Endodermal cell (in vitro differentiated cells): ENCODE measurements around the gene SLC9A7. TPM values are rescaled to one million over a fixed set of nuclear protein-coding genes. Genes with fewer than 3 reads are reported as not detected.
A peak's percentile ranks its signal among the peaks of the same experiment; 100 is the strongest.
"Not testable (repeated sequence)": the region's sequence is repeated elsewhere in the genome, so short reads cannot be mapped to it uniquely, and the experiment has no call there.

Experiments
- DNase-seq: peaks from one replicate; pipeline ENCODE4 v3.0.0-alpha.2; 2017
- H3K27ac ChIP-seq: 2 replicates; pipeline ENCODE4 v1.5.1; 2013; ENCODE audit warnings: mild to moderate bottlenecking, low read depth, low read length, moderate library complexity
- H3K27me3 ChIP-seq: 2 replicates; pipeline ENCODE4 v1.6.1; 2013; ENCODE audit warnings: mild to moderate bottlenecking, low read length, moderate library complexity; ENCODE audit not compliant: insufficient read depth, control insufficient read depth, poor library complexity, severe bottlenecking
- H3K36me3 ChIP-seq: 2 replicates; pipeline ENCODE4 v1.7.0; 2013; ENCODE audit warnings: mild to moderate bottlenecking, low read length, moderate library complexity; ENCODE audit not compliant: control insufficient read depth, insufficient read depth
- H3K4me1 ChIP-seq: one replicate; pipeline ENCODE4 v1.7.0; 2013; ENCODE audit warnings: low read length; ENCODE audit not compliant: control insufficient read depth, insufficient read depth
- H3K4me3 ChIP-seq: 2 replicates; pipeline ENCODE4 v1.5.1; 2013; ENCODE audit warnings: mild to moderate bottlenecking, low read length, moderate library complexity
- H3K9ac ChIP-seq: 2 replicates; pipeline ENCODE4 v1.6.1; 2013; ENCODE audit warnings: mild to moderate bottlenecking, low read length, moderate library complexity; ENCODE audit not compliant: poor library complexity, severe bottlenecking; ENCODE audit errors: extremely low read depth
- H3K9me3 ChIP-seq: 2 replicates; pipeline ENCODE4 v1.6.1; 2013; ENCODE audit warnings: mild to moderate bottlenecking, low read length, moderate library complexity; ENCODE audit not compliant: control insufficient read depth
- H3K27ac Mint-ChIP-seq: 2 replicates; pipeline ENCODE4 v1.8.0; 2020; ENCODE audit warnings: mixed read lengths
- H3K27me3 Mint-ChIP-seq: 2 replicates; pipeline ENCODE4 v1.8.0; 2021; ENCODE audit warnings: mild to moderate bottlenecking, mixed read lengths; ENCODE audit not compliant: insufficient read depth
- H3K36me3 Mint-ChIP-seq: 2 replicates; pipeline ENCODE4 v1.8.0; 2020; ENCODE audit warnings: low read depth, mixed read lengths
- H3K4me1 Mint-ChIP-seq: 2 replicates; pipeline ENCODE4 v1.8.0; 2020; ENCODE audit warnings: mixed read lengths
- H3K4me3 Mint-ChIP-seq: 2 replicates; pipeline ENCODE4 v1.8.0; 2020; ENCODE audit warnings: mild to moderate bottlenecking, moderate library complexity, mixed read lengths
- H3K9me3 Mint-ChIP-seq: 2 replicates; pipeline ENCODE4 v1.8.0; 2020; ENCODE audit warnings: mild to moderate bottlenecking, mixed read lengths
- CTCF ChIP-seq: fragments of 200-600 bp; sonication (generic); conservative IDR thresholded peaks from 2 replicates; pipeline ENCODE4 v1.5.0; 2021; ENCODE audit warnings: antibody characterized with exemption, mild to moderate bottlenecking
- WGBS, 2 experiments: methylation state at CpG; one replicate each; pipeline versions ENCODE4 v1.1.5 to v1.1.7; 2013; ENCODE audit warnings: missing lambda C conversion rate in 2 of 2, mixed read lengths in 1 of 2; ENCODE audit not compliant: insufficient coverage in 1 of 2, insufficient read length in 1 of 2; 5-methylcytosine and 5-hydroxymethylcytosine counted together
- total RNA-seq, 2 donors: library from RNA; stranded (reverse); fragmentation: NEBNext Ultra II Directional in 1 of 2; extraction: Animal tissue kit (Norgen Biotek cat#: 25700) in 1 of 2; gene quantifications; 2 replicates in 1 of 2; 3 replicates in 1 of 2; pipeline ENCODE4 v1.2.1, GENCODE V29; 2021

SLC9A7 gene
- total RNA-seq, 2 donors from 2014 or later = 23.7 to 25.3 TPM

DNA sequence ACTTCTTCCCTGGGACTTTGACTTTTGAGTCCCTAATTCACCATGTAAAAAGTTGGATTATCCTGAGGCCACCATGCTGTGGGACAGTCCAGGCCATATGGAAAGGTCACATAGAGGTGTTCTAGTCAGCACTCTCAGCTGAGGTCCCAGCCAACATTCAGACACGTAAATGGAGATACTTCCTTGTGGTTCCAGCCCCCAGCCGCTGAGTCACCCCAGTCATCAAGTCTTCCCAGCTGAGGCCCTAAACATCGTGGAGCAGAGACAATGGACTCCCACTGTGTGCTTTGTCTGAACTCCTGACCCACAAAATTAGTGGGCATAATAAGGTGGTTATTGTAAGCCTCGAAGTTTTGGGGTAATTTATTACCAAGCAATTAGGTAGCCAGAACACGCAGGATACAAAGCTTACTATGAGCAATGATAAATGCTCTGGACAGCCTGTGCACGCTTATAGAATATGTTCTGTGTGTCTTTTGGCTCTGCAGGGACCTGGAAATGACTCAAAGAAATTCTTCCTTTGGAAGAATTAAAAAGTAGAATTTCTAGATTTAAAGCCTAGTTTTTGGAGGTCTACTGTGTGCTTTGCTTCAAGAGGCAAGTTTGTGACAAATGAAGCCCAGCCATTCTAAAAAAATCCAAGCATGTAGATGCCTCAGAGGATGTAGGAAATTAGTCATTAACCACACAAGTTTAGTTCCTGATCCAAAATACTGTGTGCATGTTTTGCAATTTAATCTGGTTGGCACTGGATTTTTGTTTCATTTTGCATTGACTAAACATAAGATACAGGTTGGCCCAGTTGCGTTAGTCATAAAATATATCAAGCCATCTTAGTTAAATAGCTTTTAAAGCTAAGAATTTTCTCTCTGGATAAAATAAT, 33.2 kb upstream of the SLC9A7 start:
- Histone ChIP-seq H3K9me3 (no peaks in the 10 kb centered on the region), H3K4me3 (no peak overlapping the region), H3K27me3 (no peaks in the 10 kb centered on the region), H3K36me3 (no peaks in the 10 kb centered on the region), H3K9ac (no peak overlapping the region), H3K27ac (no peak overlapping the region), H3K4me1 (peaks cover 6% of the 10 kb centered on the region)
- no peaks in the 10 kb centered on the region for H3K36me3 Mint-ChIP-seq
- TF ChIP-seq CTCF = no peak
- peak; percentile 74 for DNase-seq
- H3K27me3 Mint-ChIP-seq = no peaks in the 10 kb centered on the region
- H3K27ac Mint-ChIP-seq = peak overlapping the region; percentile 35
- 48 to 68% methylated on average over 3 to 6 of the region's 7 CpGs for WGBS, 2 experiments
- H3K4me3 Mint-ChIP-seq = no peak overlapping the region
- H3K9me3 Mint-ChIP-seq = peaks cover 74% of the 10 kb centered on the region
- peaks cover 20% of the 10 kb centered on the region for H3K4me1 Mint-ChIP-seq

DNA sequence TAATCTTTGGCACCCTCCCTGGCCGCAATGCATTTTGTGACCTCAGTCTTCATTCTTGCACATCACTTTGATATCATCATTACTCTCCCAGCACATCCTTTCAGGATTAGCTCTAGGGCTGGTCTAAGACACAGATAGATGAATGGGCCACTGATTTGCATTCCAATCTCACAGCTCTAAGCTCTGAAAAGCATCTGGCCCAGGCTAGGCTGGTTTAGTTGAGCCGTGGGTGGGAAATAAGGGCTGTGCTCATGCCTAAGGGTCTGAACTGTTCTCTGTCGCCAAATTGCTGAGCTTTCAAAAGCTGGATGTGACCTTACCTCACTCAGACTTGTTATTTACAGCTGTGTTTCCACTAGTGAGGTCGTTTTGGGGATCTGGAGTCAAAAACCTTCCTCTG, 30.0 kb upstream of the SLC9A7 start:
- no peak overlapping the region for H3K27ac Mint-ChIP-seq
- no peak overlapping the region for H3K4me3 Mint-ChIP-seq
- H3K27me3 Mint-ChIP-seq = no peaks in the 10 kb centered on the region
- Histone ChIP-seq H3K9ac (no peak overlapping the region), H3K4me3 (no peak overlapping the region), H3K27ac (no peak overlapping the region), H3K27me3 (no peaks in the 10 kb centered on the region), H3K9me3 (no peaks in the 10 kb centered on the region), H3K4me1 (peaks cover 6% of the 10 kb centered on the region), H3K36me3 (no peaks in the 10 kb centered on the region)
- TF ChIP-seq CTCF = no peak
- peaks cover 20% of the 10 kb centered on the region for H3K4me1 Mint-ChIP-seq
- peaks cover 69% of the 10 kb centered on the region for H3K9me3 Mint-ChIP-seq
- DNase-seq = peak; percentile 53
- 46% methylated on average over 4 of the region's 4 CpGs; no CpG with 5 or more reads in 1 of the 2 experiments for WGBS, 2 experiments
- H3K36me3 Mint-ChIP-seq = no peaks in the 10 kb centered on the region

GRCh38 chrX:46784437-46784836, 25.5 kb upstream of the SLC9A7 start:
- not testable (repeated sequence) for H3K27me3 Mint-ChIP-seq, H3K9me3 ChIP-seq, H3K4me1 Mint-ChIP-seq, H3K36me3 Mint-ChIP-seq, H3K9ac ChIP-seq, H3K4me1 ChIP-seq, H3K4me3 Mint-ChIP-seq, H3K36me3 ChIP-seq, H3K4me3 ChIP-seq, H3K27ac Mint-ChIP-seq, H3K27me3 ChIP-seq, H3K27ac ChIP-seq, DNase-seq
- H3K9me3 Mint-ChIP-seq = peaks cover 51% of the 10 kb centered on the region
